ENCODE measurements around the gene TADA2A.

The TADA2A gene

GRCh38 chr17:37521821-37522220 lies 115.1 kb downstream of the TADA2A start:
- no peak for DNase-seq (ENCODE audit: low read depth in 2 of 3, low spot score in 2 of 3)

- no peak for DNase-seq (ENCODE audit: low read depth in 2 of 3, low spot score in 2 of 3)
Measured at GRCh38 chr17:37523715-37524219, 117.1 kb downstream of the TADA2A start.

GRCh38 chr17:37527249-37527851 lies 120.7 kb downstream of the TADA2A start:
- no peak for DNase-seq (ENCODE audit: low read depth in 2 of 3, low spot score in 2 of 3)

Data from activated CD8-positive, alpha-beta memory T cell treated with anti-CD3 and anti-CD28 coated beads for 48 hours (primary cell).